SHP77 treated with DMSO at 0.1 percent for 48 hours (cell line): Measurements from ENCODE around the gene TMUB1.
"Not testable (repeated sequence)": the region's sequence is repeated elsewhere in the genome, so short reads cannot be mapped to it uniquely, and the experiment has no call there.

Experiments
- DNase-seq: peaks from one replicate; lab custom pipeline; 2025; lab: John Stamatoyannopoulos, UW

The TMUB1 gene

DNA sequence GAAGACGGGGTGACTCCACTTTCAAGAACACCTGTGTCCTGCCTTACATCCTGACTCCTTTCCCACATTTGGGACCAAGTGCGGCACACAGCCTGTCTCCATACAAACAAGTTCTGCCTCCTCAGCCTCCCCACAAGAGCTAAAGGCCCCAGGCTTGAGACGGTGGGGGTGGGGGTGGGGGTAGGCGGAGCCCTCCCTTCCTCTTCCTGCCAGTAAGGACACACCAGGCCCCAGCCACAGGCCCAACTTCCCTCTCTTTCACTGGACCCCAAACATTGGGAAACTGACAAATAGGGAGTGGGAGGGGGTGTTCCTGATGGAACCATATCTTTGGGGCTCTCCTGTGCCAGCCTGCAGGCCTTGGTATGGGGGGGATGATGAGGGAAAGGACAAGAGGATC, 30.2 kb downstream of the TMUB1 start:
- no peak for DNase-seq

DNA sequence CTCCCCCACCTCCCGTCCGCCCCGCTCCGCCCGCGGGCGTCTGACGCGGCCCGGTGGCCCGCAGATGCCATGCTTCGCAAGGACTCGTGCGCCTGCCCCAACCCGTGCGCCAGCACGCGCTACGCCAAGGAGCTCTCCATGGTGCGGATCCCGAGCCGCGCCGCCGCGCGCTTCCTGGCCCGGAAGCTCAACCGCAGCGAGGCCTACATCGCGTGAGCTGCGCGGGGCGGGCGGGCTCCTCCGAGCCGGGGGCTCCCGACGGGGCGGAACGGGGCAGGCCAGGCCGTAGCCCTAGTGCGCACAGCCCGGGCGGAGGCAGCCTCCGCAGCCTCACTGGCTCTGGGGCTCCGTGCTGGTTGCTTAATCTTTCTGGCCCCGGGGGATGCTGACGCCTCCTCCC, 32.2 kb downstream of the TMUB1 start:
- no peak for DNase-seq

DNA sequence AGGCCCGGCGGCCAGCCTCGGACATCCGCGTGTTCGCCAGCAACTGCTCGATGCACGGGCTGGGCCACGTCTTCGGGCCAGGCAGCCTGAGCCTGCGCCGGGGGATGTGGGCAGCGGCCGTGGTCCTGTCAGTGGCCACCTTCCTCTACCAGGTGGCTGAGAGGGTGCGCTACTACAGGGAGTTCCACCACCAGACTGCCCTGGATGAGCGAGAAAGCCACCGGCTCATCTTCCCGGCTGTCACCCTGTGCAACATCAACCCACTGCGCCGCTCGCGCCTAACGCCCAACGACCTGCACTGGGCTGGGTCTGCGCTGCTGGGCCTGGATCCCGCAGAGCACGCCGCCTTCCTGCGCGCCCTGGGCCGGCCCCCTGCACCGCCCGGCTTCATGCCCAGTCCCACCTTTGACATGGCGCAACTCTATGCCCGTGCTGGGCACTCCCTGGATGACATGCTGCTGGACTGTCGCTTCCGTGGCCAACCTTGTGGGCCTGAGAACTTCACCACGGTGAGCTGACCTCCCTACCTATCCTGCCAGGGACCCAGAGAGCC, 34.3 kb downstream of the TMUB1 start:
- DNase-seq: no peak

- no peak for DNase-seq
Measured at GRCh38 chr7:151047976-151048815, 35.1 kb downstream of the TMUB1 start, which contains the start of gene ASIC3. ASIC3 (plus strand) TSS chr7:151048531; CDS start chr7:151048886, 355 bp downstream.

GRCh38 chr7:151046603-151047573, 36.4 kb downstream of the TMUB1 start:
- no peak for DNase-seq

DNA sequence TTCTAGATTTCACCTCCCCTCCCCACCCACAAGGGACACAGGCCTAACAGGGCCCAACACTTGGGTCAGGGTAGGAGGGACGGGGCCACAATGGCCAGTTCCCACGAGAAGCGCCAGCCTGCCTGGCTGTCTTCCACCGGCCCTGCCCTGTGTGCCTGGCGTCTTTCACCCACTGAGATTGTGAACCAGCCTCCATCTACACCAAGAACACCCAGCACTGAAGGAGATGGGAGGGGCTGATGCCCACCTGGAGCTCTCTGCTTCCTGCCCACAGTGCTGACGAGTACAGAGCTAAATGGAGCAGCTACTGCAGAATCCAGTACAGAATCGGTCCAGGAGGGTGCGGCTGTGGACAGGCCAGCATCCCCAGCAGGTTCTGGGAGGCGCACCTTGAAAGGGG, 37.3 kb downstream of the TMUB1 start:
- no peak for DNase-seq

GRCh38 chr7:151045262-151045661, 38.0 kb downstream of the TMUB1 start:
- no peak for DNase-seq

- no peak for DNase-seq
Measured at GRCh38 chr7:151043959-151044358, 39.3 kb downstream of the TMUB1 start.

DNA sequence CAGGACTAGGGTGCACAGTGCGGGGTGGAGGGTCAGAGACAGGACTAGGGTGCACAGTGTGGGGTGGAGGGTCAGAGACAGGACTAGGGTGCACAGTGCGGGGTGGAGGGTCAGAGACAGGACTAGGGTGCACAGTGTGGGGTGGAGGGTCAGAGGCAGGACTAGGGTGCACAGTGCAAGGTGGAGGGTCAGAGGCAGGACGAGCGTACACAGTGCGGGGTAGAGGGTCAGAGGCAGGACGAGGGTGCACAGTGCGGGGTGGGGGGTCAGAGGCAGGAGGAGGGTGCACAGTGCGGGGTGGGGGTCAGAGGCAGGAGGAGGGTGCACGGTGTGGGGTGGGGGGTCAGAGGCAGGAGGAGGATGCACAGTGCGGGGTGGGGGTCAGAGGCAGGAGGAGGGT, 39.8 kb downstream of the TMUB1 start:
- DNase-seq: not testable (repeated sequence)

GRCh38 chr7:151040616-151041375, 42.5 kb downstream of the TMUB1 start:
- DNase-seq: no peak

GRCh38 chr7:151039850-151040548, 43.3 kb downstream of the TMUB1 start:
- DNase-seq: no peak

DNA sequence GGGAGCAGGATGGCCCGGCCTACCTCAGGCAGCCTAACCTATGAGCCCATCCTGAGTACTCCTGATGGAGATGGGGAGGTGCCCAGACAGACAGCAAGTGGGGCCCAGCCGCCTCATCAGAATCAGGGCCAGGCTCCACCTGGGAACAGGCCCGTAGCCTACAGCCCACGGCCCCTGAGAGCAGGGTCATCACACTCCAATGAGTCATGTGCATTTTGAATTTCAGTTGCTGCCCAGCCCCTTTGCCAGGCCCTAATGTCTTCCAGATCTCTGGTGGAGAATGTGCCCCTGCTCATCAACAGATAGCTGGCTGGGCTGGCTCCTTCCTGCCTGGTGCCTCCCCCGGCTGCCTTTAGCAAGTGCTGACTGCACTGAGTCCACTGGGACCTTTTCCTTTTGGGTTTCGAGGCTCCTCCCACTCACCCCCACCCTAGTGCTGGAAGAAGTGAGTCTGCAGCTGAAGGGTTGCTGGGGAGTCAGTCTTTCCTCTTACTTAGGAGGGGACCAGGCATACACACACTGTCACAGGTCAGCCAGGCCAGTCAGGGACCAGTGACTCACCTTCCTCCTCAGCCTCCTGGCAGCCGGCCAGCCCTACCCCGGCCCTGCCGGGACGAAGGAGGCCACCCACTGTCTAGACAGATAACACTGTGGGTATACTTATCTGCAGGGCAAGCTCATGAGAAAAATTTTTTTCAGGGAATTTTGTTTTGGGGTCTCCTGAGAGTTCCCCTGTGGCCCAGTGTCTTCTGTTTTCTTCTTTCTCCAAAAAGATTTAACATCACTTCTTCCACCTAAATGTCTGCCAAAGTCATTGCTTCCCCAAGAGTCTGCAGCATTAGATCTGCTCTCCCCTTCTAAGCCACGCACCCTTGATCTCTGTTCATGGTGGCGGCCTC, 44.1 kb downstream of the TMUB1 start:
- no peak for DNase-seq

- no peak for DNase-seq
Measured at GRCh38 chr7:151035902-151036301, 47.4 kb downstream of the TMUB1 start.

GRCh38 chr7:151035026-151035717, 48.1 kb downstream of the TMUB1 start:
- no peak for DNase-seq

DNA sequence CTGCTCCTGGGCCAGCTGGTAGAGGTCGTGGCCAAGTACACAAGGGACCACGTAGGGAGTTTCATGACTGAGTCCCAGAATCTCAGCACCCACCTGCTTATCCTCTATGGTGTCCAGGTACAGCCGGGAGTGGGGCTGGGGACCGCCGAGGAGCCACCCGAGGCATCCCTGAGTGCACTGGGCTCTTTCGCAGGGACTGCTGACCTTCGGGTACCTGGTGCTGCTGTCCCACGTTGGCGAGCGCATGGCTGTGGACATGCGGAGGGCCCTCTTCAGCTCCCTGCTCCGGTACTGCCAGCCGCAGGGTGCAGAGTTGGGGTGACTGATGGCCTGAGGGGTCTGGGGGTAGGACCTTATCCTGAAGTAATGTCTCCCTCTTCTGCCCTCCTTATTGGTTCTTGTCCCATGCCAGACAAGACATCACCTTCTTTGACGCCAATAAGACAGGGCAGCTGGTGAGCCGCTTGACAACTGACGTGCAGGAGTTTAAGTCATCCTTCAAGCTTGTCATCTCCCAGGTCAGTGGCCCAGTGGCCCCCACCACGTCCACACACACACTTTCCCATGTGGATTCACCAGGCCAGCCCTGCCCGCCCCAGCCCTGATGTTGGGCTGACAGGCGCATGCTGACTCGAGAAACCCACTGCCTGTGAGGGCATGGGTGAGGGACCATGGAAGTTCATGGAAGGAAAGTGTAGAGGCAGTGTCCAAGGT, 48.8 kb downstream of the TMUB1 start:
- DNase-seq: no peak

DNA sequence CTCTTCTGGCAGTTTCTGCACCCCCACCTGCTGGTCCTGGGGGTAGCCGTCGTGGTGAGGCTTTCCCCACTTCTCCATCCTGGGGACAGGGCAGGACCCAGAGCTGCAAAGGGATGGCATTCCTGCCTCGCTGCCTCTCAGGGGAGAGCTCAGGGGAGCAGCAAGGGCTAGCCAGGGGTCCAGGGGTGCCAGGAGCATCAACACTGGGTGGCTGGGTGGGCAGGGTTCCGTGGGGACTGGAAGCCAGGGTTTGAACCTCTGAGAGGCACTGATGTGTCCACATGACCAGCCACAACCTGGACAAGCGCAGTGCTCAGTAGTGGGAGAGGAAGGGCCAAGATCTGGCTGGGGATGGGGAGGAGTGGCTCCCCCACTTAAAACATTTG, 49.4 kb downstream of the TMUB1 start:
- DNase-seq: no peak

GRCh38 chr7:151032936-151033863, 50.1 kb downstream of the TMUB1 start:
- no peak for DNase-seq
